ENCODE data around the gene NBPF3. TPM values are rescaled to one million over a fixed set of nuclear protein-coding genes. Genes with fewer than 3 reads are reported as not detected.
"Not testable (repeated sequence)": the region's sequence is repeated elsewhere in the genome, so short reads cannot be mapped to it uniquely, and the experiment has no call there.

NBPF3 gene
- total and polyA plus RNA-seq, 2 experiments from 2014 or later = 2.7 to 18.1 TPM

DNA sequence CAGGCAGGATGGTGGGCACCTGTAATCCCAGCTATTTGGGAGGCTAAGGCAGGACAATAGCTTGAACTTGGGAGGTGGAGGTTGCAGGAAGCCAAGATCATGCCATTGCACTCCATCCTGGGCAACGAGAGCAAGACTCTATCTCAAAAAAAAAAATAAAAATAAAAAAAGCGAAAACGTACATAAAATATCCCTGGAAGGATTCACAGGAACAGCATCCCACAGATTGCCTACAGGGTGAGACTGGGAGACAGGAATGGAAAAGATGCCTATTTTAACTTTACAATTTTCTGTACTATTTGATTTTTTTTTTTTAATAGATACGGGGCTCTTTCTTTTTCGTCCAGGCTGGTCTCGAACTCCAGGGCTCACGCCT lies 604 bp upstream of the NBPF3 start (continued):
- TF ChIP-seq STAT1 (IDR thresholded peaks at IDR 0.05; ENCODE audit: unreplicated experiment) (no peak), POLR2AphosphoS5 (IDR thresholded peaks at IDR 0.05; ENCODE audit: low read depth) (no peak), CREB1 (CRISPR knock-in tag; IDR thresholded peaks at IDR 0.05; ENCODE audit: low read depth) (no peak), EZH2 (IDR thresholded peaks at IDR 0.05; ENCODE audit: low read depth, unreplicated experiment) (no peak)
- TF ChIP-seq, protein P1, sequence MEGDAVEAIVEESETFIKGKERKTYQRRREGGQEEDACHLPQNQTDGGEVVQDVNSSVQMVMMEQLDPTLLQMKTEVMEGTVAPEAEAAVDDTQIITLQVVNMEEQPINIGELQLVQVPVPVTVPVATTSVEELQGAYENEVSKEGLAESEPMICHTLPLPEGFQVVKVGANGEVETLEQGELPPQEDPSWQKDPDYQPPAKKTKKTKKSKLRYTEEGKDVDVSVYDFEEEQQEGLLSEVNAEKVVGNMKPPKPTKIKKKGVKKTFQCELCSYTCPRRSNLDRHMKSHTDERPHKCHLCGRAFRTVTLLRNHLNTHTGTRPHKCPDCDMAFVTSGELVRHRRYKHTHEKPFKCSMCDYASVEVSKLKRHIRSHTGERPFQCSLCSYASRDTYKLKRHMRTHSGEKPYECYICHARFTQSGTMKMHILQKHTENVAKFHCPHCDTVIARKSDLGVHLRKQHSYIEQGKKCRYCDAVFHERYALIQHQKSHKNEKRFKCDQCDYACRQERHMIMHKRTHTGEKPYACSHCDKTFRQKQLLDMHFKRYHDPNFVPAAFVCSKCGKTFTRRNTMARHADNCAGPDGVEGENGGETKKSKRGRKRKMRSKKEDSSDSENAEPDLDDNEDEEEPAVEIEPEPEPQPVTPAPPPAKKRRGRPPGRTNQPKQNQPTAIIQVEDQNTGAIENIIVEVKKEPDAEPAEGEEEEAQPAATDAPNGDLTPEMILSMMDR (conservative IDR thresholded peaks at IDR 0.05; ENCODE audit: low read depth in 2 of 2) = no peak
- TF ChIP-seq, protein P2, sequence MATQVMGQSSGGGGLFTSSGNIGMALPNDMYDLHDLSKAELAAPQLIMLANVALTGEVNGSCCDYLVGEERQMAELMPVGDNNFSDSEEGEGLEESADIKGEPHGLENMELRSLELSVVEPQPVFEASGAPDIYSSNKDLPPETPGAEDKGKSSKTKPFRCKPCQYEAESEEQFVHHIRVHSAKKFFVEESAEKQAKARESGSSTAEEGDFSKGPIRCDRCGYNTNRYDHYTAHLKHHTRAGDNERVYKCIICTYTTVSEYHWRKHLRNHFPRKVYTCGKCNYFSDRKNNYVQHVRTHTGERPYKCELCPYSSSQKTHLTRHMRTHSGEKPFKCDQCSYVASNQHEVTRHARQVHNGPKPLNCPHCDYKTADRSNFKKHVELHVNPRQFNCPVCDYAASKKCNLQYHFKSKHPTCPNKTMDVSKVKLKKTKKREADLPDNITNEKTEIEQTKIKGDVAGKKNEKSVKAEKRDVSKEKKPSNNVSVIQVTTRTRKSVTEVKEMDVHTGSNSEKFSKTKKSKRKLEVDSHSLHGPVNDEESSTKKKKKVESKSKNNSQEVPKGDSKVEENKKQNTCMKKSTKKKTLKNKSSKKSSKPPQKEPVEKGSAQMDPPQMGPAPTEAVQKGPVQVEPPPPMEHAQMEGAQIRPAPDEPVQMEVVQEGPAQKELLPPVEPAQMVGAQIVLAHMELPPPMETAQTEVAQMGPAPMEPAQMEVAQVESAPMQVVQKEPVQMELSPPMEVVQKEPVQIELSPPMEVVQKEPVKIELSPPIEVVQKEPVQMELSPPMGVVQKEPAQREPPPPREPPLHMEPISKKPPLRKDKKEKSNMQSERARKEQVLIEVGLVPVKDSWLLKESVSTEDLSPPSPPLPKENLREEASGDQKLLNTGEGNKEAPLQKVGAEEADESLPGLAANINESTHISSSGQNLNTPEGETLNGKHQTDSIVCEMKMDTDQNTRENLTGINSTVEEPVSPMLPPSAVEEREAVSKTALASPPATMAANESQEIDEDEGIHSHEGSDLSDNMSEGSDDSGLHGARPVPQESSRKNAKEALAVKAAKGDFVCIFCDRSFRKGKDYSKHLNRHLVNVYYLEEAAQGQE (IDR thresholded peaks at IDR 0.05; ENCODE audit: unreplicated experiment) = no peak

GRCh38 chr1:21440630-21441125 lies 741 bp downstream of the NBPF3 start:
- H3K36me3 ChIP-seq (ENCODE audit: insufficient read depth); H3K27ac Mint-ChIP-seq; H3K9me3 Mint-ChIP-seq: not testable (repeated sequence)

GRCh38 chr1:21446647-21447046 lies 6.7 kb downstream of the NBPF3 start:
- not testable (repeated sequence) for H3K79me2 ChIP-seq (replicated peaks; ENCODE audit: insufficient read depth); H3K27me3 Mint-ChIP-seq (ENCODE audit: insufficient read depth, low read depth, poor library complexity); H3K27me3 ChIP-seq (ENCODE audit: insufficient read depth); H3K9me3 Mint-ChIP-seq; H3K4me2 ChIP-seq; H3K4me3 ChIP-seq; H3K27ac ChIP-seq (ENCODE audit: low read depth); ATAC-seq; H4K20me1 ChIP-seq (replicated peaks; ENCODE audit: insufficient read depth); H2AFZ ChIP-seq; H3K4me1 ChIP-seq (ENCODE audit: insufficient read depth); H3K4me3 Mint-ChIP-seq; H3K36me3 Mint-ChIP-seq (ENCODE audit: low read depth); H3K4me1 Mint-ChIP-seq; H3K36me3 ChIP-seq (ENCODE audit: insufficient read depth); DNase-seq (ENCODE audit: low spot score); H3K27ac Mint-ChIP-seq; H3K9me2 ChIP-seq (ENCODE audit: insufficient read depth); H3F3A ChIP-seq (replicated peaks; ENCODE audit: low read depth)

More at GRCh38 chr1:21440630-21441125, 741 bp downstream of the NBPF3 start:
- H3K4me3 Mint-ChIP-seq = peak overlapping the region; percentile 91
- not testable (repeated sequence) for H3K4me1 ChIP-seq (ENCODE audit: insufficient read depth); H3F3A ChIP-seq (replicated peaks; ENCODE audit: low read depth); H3K27ac ChIP-seq (ENCODE audit: low read depth); H2AFZ ChIP-seq; H4K20me1 ChIP-seq (replicated peaks; ENCODE audit: insufficient read depth); H3K36me3 Mint-ChIP-seq (ENCODE audit: low read depth); H3K9me2 ChIP-seq (ENCODE audit: insufficient read depth)
- Histone ChIP-seq H3K79me2 (replicated peaks; ENCODE audit: insufficient read depth) (peaks cover 14% of the 10 kb centered on the region; the same call in 1 of the 2 replicates), H3K4me3 (peak overlapping the region; percentile 74), H3K27me3 (ENCODE audit: insufficient read depth) (peaks cover 48% of the 10 kb centered on the region), H3K4me2 (peak overlapping the region; percentile 90)
- peak; percentile 48 for DNase-seq (ENCODE audit: low spot score)
- peak; percentile 1; the same call in 1 of the 3 replicates for ATAC-seq
- peaks cover 11% of the 10 kb centered on the region for H3K4me1 Mint-ChIP-seq
- H3K27me3 Mint-ChIP-seq (ENCODE audit: insufficient read depth, low read depth, poor library complexity) = peaks cover 35% of the 10 kb centered on the region
